HepG2 (cell line): Measurements from ENCODE around the gene C5. TPM values are rescaled to one million over a fixed set of nuclear protein-coding genes. Genes with fewer than 3 reads are reported as not detected.
A peak's percentile ranks its signal among the peaks of the same experiment; 100 is the strongest.

Source experiments
- ATAC-seq: fragments of 200-7000 bp; cut with Tn5 transposase; 3 replicates; pipeline ENCODE4 v1.9.1; 2020; ENCODE audit warnings: mild to moderate bottlenecking, moderate library complexity
- BruUV-seq: library from RNA; stranded (reverse); fragments of 400-500 nt; replicated peaks from 2 replicates; lab custom pipeline; 2021; lab: Mats Ljungman, UMichigan
- CTCF ChIA-PET: fragments of 300-600 bp; formaldehyde crosslinking; extraction: SDS; loops from one replicate; lab custom pipeline; 2021; ENCODE audit warnings: low total read pairs, inconsistent platforms, low intra/inter-chr PET ratio; lab: Yijun Ruan, JAX
- POLR2A ChIA-PET: fragments of 350-600 bp; sonication (Branson Sonifier 250); formaldehyde crosslinking; loops from one replicate; lab custom pipeline; 2020; ENCODE audit warnings: antibody characterized with exemption, inconsistent platforms; lab: Yijun Ruan, JAX
- DNase-seq: peaks from one replicate; pipeline ENCODE4 v3.0.0-alpha.2; 2015; ENCODE audit warnings: low spot score
- FAIRE-seq: peaks from 3 replicates; lab custom pipeline; 2011; peaks lifted over from hg19 to GRCh38; lab: Jason Lieb, UNC
- H2AFZ ChIP-seq: one replicate; pipeline ENCODE4 v1.6.1; 2011; ENCODE audit warnings: low read length, inconsistent platforms
- H3K27ac ChIP-seq: fragments of 300-600 bp; 3 replicates; pipeline ENCODE4 v1.8.0; 2011; ENCODE audit warnings: mixed run types, mild to moderate bottlenecking, mixed read lengths, low read length, inconsistent platforms; ENCODE audit not compliant: insufficient read depth; ENCODE audit errors: extremely low read length
- H3K27me3 ChIP-seq, 2 experiments: fragments of 200-600 bp in 1 of 2; 2 replicates in 1 of 2; 3 replicates in 1 of 2; pipeline versions ENCODE4 v1.6.0 to v1.8.0; 2011; ENCODE audit warnings: low read length in 2 of 2, mild to moderate bottlenecking in 2 of 2, moderate library complexity in 2 of 2, inconsistent platforms in 1 of 2; ENCODE audit not compliant: insufficient read depth in 2 of 2, control insufficient read depth in 1 of 2
- H3K36me3 ChIP-seq, 2 experiments: fragments of 200-600 bp in 1 of 2; replicated peaks in 1 of 2; 2 replicates in 1 of 2; 3 replicates in 1 of 2; pipeline versions ENCODE4 v1.5.1 to v1.8.0; 2011; ENCODE audit warnings: low read length in 2 of 2, inconsistent platforms in 1 of 2; ENCODE audit not compliant: insufficient read depth in 2 of 2, control insufficient read depth in 1 of 2
- H3K4me1 ChIP-seq: 2 replicates; pipeline ENCODE4 v1.5.1; 2012; ENCODE audit warnings: low read length, inconsistent platforms; ENCODE audit not compliant: insufficient read depth
- H3K4me2 ChIP-seq: 2 replicates; pipeline ENCODE4 v1.6.0; 2011; ENCODE audit warnings: low read depth, low read length, inconsistent platforms
- H3K4me3 ChIP-seq, 3 experiments: fragments of 200-600 bp in 1 of 3; sonication (generic), shearing (Covaris generic) in 1 of 3; replicated peaks in 1 of 3; 2 replicates each; pipeline ENCODE4 v1.5.1; 2011 to 2016; ENCODE audit warnings: low read length in 3 of 3, inconsistent platforms in 2 of 3, low read depth in 2 of 3, mild to moderate bottlenecking in 2 of 3, control low read depth in 1 of 3, mixed read lengths in 1 of 3; ENCODE audit not compliant: insufficient read depth in 1 of 3
- H3K79me2 ChIP-seq: one replicate; pipeline ENCODE4 v1.6.1; 2011; ENCODE audit warnings: low read length, inconsistent platforms; ENCODE audit not compliant: insufficient read depth
- H3K9ac ChIP-seq: 2 replicates; pipeline ENCODE4 v1.6.0; 2011; ENCODE audit warnings: mild to moderate bottlenecking, low read depth, low read length, inconsistent platforms; ENCODE audit not compliant: insufficient read depth
- H3K9me3 ChIP-seq: 2 replicates; pipeline ENCODE4 v1.5.1; 2012; ENCODE audit warnings: mild to moderate bottlenecking, low read length
- H4K20me1 ChIP-seq: 2 replicates; pipeline ENCODE4 v1.6.0; 2011; ENCODE audit warnings: inconsistent platforms, mild to moderate bottlenecking, low read length, moderate library complexity; ENCODE audit not compliant: insufficient read depth
- ASH2L ChIP-seq: fragments of 300-600, 200-600 bp; sonication (generic); IDR thresholded peaks from 2 replicates; pipeline ENCODE4 v1.7.0; 2017; ENCODE audit warnings: low read depth, mild to moderate bottlenecking, moderate library complexity, mixed read lengths, low read length; ENCODE audit not compliant: insufficient read length
- CREB1 ChIP-seq, 2 experiments: fragments of 450-650 bp in 1 of 2; IDR thresholded peaks; 2 replicates each; pipeline ENCODE4 v1.6.1; 2016 to 2017; ENCODE audit warnings: control low read depth in 1 of 2, mild to moderate bottlenecking in 1 of 2, missing compliant biosample characterization in 1 of 2, missing genetic modification characterization in 1 of 2
- HOXA3 ChIP-seq: sonication (generic); formaldehyde crosslinking; IDR thresholded peaks from 2 replicates; pipeline ENCODE4 v1.5.0; 2020; ENCODE audit warnings: missing genetic modification reagents
- KLF15 ChIP-seq: sonication (generic); formaldehyde crosslinking; IDR thresholded peaks from 2 replicates; pipeline ENCODE4 v1.8.1; 2023; ENCODE audit warnings: borderline replicate concordance, mild to moderate bottlenecking, inconsistent platforms, missing genetic modification reagents, mixed read lengths
- MED8 ChIP-seq: sonication (generic); formaldehyde crosslinking; IDR thresholded peaks from 2 replicates; pipeline ENCODE4 v1.8.1; 2023; ENCODE audit warnings: mild to moderate bottlenecking, missing genetic modification reagents; ENCODE audit not compliant: insufficient replicate concordance
- PAXIP1 ChIP-seq: sonication (generic); formaldehyde crosslinking; conservative IDR thresholded peaks from 2 replicates; pipeline ENCODE4 v1.4.0; 2020; ENCODE audit warnings: mild to moderate bottlenecking, missing genetic modification reagents, moderate library complexity
- ZNF260 ChIP-seq: sonication (generic); formaldehyde crosslinking; IDR thresholded peaks from 2 replicates; pipeline ENCODE4 v1.4.0; 2020; ENCODE audit warnings: missing genetic modification reagents, low read depth, mild to moderate bottlenecking, borderline replicate concordance
- WGBS: methylation state at CpG from one replicate; pipeline ENCODE4 v1.1.6; 2017; ENCODE audit warnings: low lambda C conversion rate; 5-methylcytosine and 5-hydroxymethylcytosine counted together
- in situ Hi-C: cut with HindIII; loops from 2 replicates; pipeline ENCODE4 v1.10.0; 2017; ENCODE audit warnings: low pct_unique_long_range_greater_than_20kb; ENCODE audit not compliant: extremely low pct_ligation_motif_present
- intact Hi-C: fragments of 100-400 bp; cut with micrococcal nuclease; formaldehyde crosslinking; loops from one replicate; pipeline ENCODE4 v1.10.0; 2022; ENCODE audit not compliant: unreplicated experiment
- polyA plus RNA-seq, 8 experiments: library from polyadenylated mRNA; depleted of rRNA in 3 of 8; stranded (reverse) in 7 of 8; unstranded in 1 of 8; fragments of >200 nt; fragmentation: Illumina TruSeq in 4 of 8; extraction: Trizol in 4 of 8; gene quantifications; 2 replicates each; pipeline versions ENCODE4 v1.2.1 to v1.2.3, GENCODE V29; 2011 to 2016; ENCODE audit warnings: low read depth in 4 of 8, missing spikeins in 1 of 8, mixed read lengths in 1 of 8; ENCODE audit not compliant: insufficient read depth in 1 of 8
- total RNA-seq, 5 experiments: library from RNA; depleted of rRNA; stranded (reverse); fragments of >200 nt; fragmentation: Illumina TruSeq; extraction: Trizol; gene quantifications; 2 replicates each; pipeline ENCODE4 v1.2.3, GENCODE V29; 2016; ENCODE audit warnings: low read depth in 1 of 5
- TF ChIP-seq, protein P1 (sequence below): sonication (generic); formaldehyde crosslinking; IDR thresholded peaks from 2 replicates; pipeline ENCODE4 v1.8.1; 2022; ENCODE audit warnings: low read depth, mild to moderate bottlenecking, missing genetic modification reagents

The C5 gene
- total and polyA plus RNA-seq, 2 of the 13 experiments (the other 11 are each of a cell fraction or from before 2014, with no cell fraction given) = 57.6 to 192 TPM

- TF ChIP-seq ZNF260 (no peak), KLF15 (no peak), HOXA3 (CRISPR knock-in tag) (no peak), ASH2L (no peak), MED8 (CRISPR knock-in tag) (no peak)
These were observed 123.6 kb downstream of the C5 start, which contains the start of gene TRAF1 (continued) for GRCh38 chr9:120926397-120926928.

GRCh38 chr9:120925535-120926396, 124.3 kb downstream of the C5 start:
- Histone ChIP-seq H3K4me3 (no peak overlapping the region), H3K9ac (no peak overlapping the region), H3K36me3 (no peaks in the 10 kb centered on the region), H3K79me2 (no peaks in the 10 kb centered on the region), H3K27me3 (peaks cover 2 to 17% of the 10 kb centered on the region in 2 experiments; a peak in 2 of 5 replicates), H3K4me1 (peaks cover 26% of the 10 kb centered on the region), H3K27ac (no peak overlapping the region), H3K9me3 (no peaks in the 10 kb centered on the region), H4K20me1 (no peaks in the 10 kb centered on the region), H3K4me2 (no peak overlapping the region), H2AFZ (no peak overlapping the region)
- ChIA-PET POLR2A (no interaction called here), CTCF (no interaction called here)
- ATAC-seq (no peak), DNase-seq (no peak), FAIRE-seq (no peak)
- intact Hi-C loops (loop anchor here (5.0 kb wide), 1 partner anchor 33 kb away; no protein-coding TSS in a partner anchor), in situ Hi-C loops (no loop called here)
- WGBS = 23% methylated on average over 12 of the region's 13 CpGs
- BruUV-seq = no TSS peak
- TF ChIP-seq, protein P1, sequence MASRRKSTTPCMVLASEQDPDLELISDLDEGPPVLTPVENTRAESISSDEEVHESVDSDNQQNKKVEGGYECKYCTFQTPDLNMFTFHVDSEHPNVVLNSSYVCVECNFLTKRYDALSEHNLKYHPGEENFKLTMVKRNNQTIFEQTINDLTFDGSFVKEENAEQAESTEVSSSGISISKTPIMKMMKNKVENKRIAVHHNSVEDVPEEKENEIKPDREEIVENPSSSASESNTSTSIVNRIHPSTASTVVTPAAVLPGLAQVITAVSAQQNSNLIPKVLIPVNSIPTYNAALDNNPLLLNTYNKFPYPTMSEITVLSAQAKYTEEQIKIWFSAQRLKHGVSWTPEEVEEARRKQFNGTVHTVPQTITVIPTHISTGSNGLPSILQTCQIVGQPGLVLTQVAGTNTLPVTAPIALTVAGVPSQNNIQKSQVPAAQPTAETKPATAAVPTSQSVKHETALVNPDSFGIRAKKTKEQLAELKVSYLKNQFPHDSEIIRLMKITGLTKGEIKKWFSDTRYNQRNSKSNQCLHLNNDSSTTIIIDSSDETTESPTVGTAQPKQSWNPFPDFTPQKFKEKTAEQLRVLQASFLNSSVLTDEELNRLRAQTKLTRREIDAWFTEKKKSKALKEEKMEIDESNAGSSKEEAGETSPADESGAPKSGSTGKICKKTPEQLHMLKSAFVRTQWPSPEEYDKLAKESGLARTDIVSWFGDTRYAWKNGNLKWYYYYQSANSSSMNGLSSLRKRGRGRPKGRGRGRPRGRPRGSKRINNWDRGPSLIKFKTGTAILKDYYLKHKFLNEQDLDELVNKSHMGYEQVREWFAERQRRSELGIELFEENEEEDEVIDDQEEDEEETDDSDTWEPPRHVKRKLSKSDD = no peak
- TF ChIP-seq PAXIP1 (CRISPR knock-in tag) = no peak
- TF ChIP-seq CREB1 (IDR thresholded peaks at IDR 0.05) = peak; percentile 31; the same call in 1 of the 2 replicates
- TF ChIP-seq CREB1 (CRISPR knock-in tag; IDR thresholded peaks at IDR 0.05) = no peak
